ENCODE results near the gene JARID2. TPM values are rescaled to one million over a fixed set of nuclear protein-coding genes. Genes with fewer than 3 reads are reported as not detected.

Gene JARID2
- total and polyA plus RNA-seq, 4 donors: 1.4 to 12.3 (median 3.4) TPM

- H3K27me3 ChIP-seq (ENCODE audit: control insufficient read depth in 4 of 4, insufficient read depth in 4 of 4, low read length in 3 of 4): no peaks in the 10 kb centered on the region
Observed at GRCh38 chr6:15453622-15454021, 207.8 kb downstream of the JARID2 start.

DNA sequence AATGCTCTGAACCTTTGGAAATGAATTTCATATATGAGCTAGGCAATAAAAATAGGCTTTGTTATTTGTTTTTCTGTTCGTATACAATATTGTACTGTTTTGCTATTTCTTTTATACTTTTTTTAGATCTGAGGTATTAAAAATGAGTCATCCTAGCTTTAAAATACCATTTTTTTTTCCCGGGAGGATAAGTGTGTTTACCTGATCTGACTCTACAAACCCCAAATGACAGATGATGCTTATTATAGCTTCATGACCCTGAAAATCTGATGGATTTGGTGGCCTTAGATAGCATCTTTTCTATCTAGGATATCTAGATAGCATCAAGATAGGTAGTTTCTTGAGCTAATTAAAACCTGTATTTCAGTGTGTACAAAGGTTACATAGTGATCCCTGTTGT, 210.6 kb downstream of the JARID2 start:
- no peak for DNase-seq (ENCODE audit: low spot score)
- no peaks in the 10 kb centered on the region for H3K36me3 ChIP-seq (ENCODE audit: control insufficient read depth in 4 of 4, insufficient read depth in 3 of 4, low read depth in 1 of 4, low read length in 3 of 4)
- H3K27me3 ChIP-seq (ENCODE audit: control insufficient read depth in 4 of 4, insufficient read depth in 4 of 4, low read length in 3 of 4): no peaks in the 10 kb centered on the region
- no peak overlapping the region for H3K27ac ChIP-seq (ENCODE audit: low read depth in 1 of 2, low read length in 2 of 2)
- H3K4me3 ChIP-seq (ENCODE audit: low read depth in 1 of 3, low read length in 3 of 3): no peak overlapping the region
- TF ChIP-seq TAF1 (conservative IDR thresholded peaks at IDR 0.05) (no peak), FOXA2 (IDR thresholded peaks at IDR 0.05) (no peak), RAD21 (IDR thresholded peaks at IDR 0.05) (no peak), HNF4A (conservative IDR thresholded peaks at IDR 0.05) (no peak), RXRA (IDR thresholded peaks at IDR 0.05) (no peak)
- TF ChIP-seq, protein P1, sequence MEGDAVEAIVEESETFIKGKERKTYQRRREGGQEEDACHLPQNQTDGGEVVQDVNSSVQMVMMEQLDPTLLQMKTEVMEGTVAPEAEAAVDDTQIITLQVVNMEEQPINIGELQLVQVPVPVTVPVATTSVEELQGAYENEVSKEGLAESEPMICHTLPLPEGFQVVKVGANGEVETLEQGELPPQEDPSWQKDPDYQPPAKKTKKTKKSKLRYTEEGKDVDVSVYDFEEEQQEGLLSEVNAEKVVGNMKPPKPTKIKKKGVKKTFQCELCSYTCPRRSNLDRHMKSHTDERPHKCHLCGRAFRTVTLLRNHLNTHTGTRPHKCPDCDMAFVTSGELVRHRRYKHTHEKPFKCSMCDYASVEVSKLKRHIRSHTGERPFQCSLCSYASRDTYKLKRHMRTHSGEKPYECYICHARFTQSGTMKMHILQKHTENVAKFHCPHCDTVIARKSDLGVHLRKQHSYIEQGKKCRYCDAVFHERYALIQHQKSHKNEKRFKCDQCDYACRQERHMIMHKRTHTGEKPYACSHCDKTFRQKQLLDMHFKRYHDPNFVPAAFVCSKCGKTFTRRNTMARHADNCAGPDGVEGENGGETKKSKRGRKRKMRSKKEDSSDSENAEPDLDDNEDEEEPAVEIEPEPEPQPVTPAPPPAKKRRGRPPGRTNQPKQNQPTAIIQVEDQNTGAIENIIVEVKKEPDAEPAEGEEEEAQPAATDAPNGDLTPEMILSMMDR (IDR thresholded peaks at IDR 0.05; ENCODE audit: low read depth, low read length, missing input control): no peak
- TF ChIP-seq, protein P2, sequence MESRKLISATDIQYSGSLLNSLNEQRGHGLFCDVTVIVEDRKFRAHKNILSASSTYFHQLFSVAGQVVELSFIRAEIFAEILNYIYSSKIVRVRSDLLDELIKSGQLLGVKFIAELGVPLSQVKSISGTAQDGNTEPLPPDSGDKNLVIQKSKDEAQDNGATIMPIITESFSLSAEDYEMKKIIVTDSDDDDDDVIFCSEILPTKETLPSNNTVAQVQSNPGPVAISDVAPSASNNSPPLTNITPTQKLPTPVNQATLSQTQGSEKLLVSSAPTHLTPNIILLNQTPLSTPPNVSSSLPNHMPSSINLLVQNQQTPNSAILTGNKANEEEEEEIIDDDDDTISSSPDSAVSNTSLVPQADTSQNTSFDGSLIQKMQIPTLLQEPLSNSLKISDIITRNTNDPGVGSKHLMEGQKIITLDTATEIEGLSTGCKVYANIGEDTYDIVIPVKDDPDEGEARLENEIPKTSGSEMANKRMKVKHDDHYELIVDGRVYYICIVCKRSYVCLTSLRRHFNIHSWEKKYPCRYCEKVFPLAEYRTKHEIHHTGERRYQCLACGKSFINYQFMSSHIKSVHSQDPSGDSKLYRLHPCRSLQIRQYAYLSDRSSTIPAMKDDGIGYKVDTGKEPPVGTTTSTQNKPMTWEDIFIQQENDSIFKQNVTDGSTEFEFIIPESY (IDR thresholded peaks at IDR 0.05): no peak
- 89% methylated on average over 2 of the region's 2 CpGs for WGBS
- H3K4me1 ChIP-seq (ENCODE audit: control insufficient read depth in 4 of 4, insufficient read depth in 4 of 4, low read length in 3 of 4): no peaks in the 10 kb centered on the region
- H3K9me3 ChIP-seq (ENCODE audit: control insufficient read depth in 4 of 4, low read length in 3 of 4): no peaks in the 10 kb centered on the region
- H3K9ac ChIP-seq (ENCODE audit: low read depth in 1 of 2, low read length in 2 of 2): no peak overlapping the region

More at GRCh38 chr6:15453622-15454021, 207.8 kb downstream of the JARID2 start:
- Histone ChIP-seq H3K36me3 (ENCODE audit: control insufficient read depth in 4 of 4, insufficient read depth in 3 of 4, low read depth in 1 of 4, low read length in 3 of 4) (no peaks in the 10 kb centered on the region), H3K27ac (ENCODE audit: low read depth in 1 of 2, low read length in 2 of 2) (no peak overlapping the region), H3K4me1 (ENCODE audit: control insufficient read depth in 4 of 4, insufficient read depth in 4 of 4, low read length in 3 of 4) (no peaks in the 10 kb centered on the region), H3K4me3 (ENCODE audit: low read depth in 1 of 3, low read length in 3 of 3) (no peak overlapping the region), H3K9me3 (ENCODE audit: control insufficient read depth in 4 of 4, low read length in 3 of 4) (no peaks in the 10 kb centered on the region), H3K9ac (ENCODE audit: low read depth in 1 of 2, low read length in 2 of 2) (no peak overlapping the region)
- 92% methylated on average over 5 of the region's 5 CpGs for WGBS
- TF ChIP-seq FOXA2 (IDR thresholded peaks at IDR 0.05): no peak
- TF ChIP-seq, protein P2 (IDR thresholded peaks at IDR 0.05): no peak
- TF ChIP-seq GABPA (IDR thresholded peaks at IDR 0.05 in 1 of 2, conservative IDR thresholded peaks at IDR 0.05 in 1 of 2): no peak
- TF ChIP-seq ATF3 (IDR thresholded peaks at IDR 0.05): no peak
- TF ChIP-seq EGR1 (IDR thresholded peaks at IDR 0.05; ENCODE audit: low read depth in 2 of 2): no peak
- no peak for TF ChIP-seq SP1 (IDR thresholded peaks at IDR 0.05)
- TF ChIP-seq, protein P3, sequence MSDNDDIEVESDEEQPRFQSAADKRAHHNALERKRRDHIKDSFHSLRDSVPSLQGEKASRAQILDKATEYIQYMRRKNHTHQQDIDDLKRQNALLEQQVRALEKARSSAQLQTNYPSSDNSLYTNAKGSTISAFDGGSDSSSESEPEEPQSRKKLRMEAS (IDR thresholded peaks at IDR 0.05): no peak
- TF ChIP-seq HNF4G (IDR thresholded peaks at IDR 0.05): no peak
- TF ChIP-seq JUND (IDR thresholded peaks at IDR 0.05): no peak
- no peak for TF ChIP-seq NR2F2 (IDR thresholded peaks at IDR 0.05)
- no peak for TF ChIP-seq YY1 (IDR thresholded peaks at IDR 0.05)
- DNase-seq (ENCODE audit: low spot score): no peak

Data from liver (tissue), 9 donors.